Left colon (tissue), 2 donors: Measurements from ENCODE around the gene DNAJC16. TPM values are rescaled to one million over a fixed set of nuclear protein-coding genes. Genes with fewer than 3 reads are reported as not detected.

ENCODE experiments used
- ATAC-seq: fragments of 200-7000 bp; cut with Tn5 transposase; one replicate; pipeline ENCODE4 v1.9.1; 2020; ENCODE audit warnings: mild to moderate bottlenecking, moderate library complexity
- DNase-seq, 2 donors: peaks; one replicate each; pipeline ENCODE4 v3.0.0-alpha.2; 2020
- intact Hi-C, 2 donors: fragments of 100-400 bp; cut with DNase I in 1 of 2; cut with micrococcal nuclease in 1 of 2; formaldehyde crosslinking; loops; one replicate each; pipeline versions ENCODE4 v1.11.2 to v1.14.0; 2022; cut with DNase I, micrococcal nuclease
- total RNA-seq, 2 donors: library from RNA; stranded (reverse); fragmentation: NEBNext Ultra II Directional; extraction: Animal tissue kit (Norgen Biotek cat#: 25700); gene quantifications; one replicate each; pipeline ENCODE4 v1.2.1, GENCODE V29; 2021
- donor health status: DM: no; HTN: no; CAD: no.
- donor health status: DM: yes; HTN: yes; CAD: no.

Gene DNAJC16
- total RNA-seq, 2 donors from 2014 or later, result 23.5 to 26.5 TPM

- DNase-seq (peak; percentile 100), ATAC-seq (no peak)
These were observed 1.3 kb upstream of the DNAJC16 start for GRCh38 chr1:15525050-15526020.

GRCh38 chr1:15526021-15526489, 593 bp upstream of the DNAJC16 start:
- ATAC-seq (no peak), DNase-seq (peak; percentile 56 to 63)
- intact Hi-C loops, result no loop called here

More at GRCh38 chr1:15525050-15526020, 1.3 kb upstream of the DNAJC16 start:
- intact Hi-C loops, result no loop called here

GRCh38 chr1:15531003-15531402, 4.4 kb downstream of the DNAJC16 start:
- intact Hi-C loops, result no loop called here
- no peak for DNase-seq
- no peak for ATAC-seq

- DNase-seq (no peak), ATAC-seq (no peak)
- intact Hi-C loops, result no loop called here
These were observed 5.0 kb downstream of the DNAJC16 start for GRCh38 chr1:15531682-15532081.

GRCh38 chr1:15538771-15539170, 12.1 kb downstream of the DNAJC16 start:
- DNase-seq (no peak), ATAC-seq (no peak)
- intact Hi-C loops, result no loop called here

- intact Hi-C loops, result no loop called here
- DNase-seq (no peak), ATAC-seq (no peak)
These were observed 13.5 kb downstream of the DNAJC16 start for GRCh38 chr1:15540186-15540585.

- DNase-seq (no peak), ATAC-seq (no peak)
- intact Hi-C loops, result no loop called here
These were observed 14.7 kb downstream of the DNAJC16 start for GRCh38 chr1:15541231-15541792.

- no peak for DNase-seq
- intact Hi-C loops, result no loop called here
- ATAC-seq, result no peak
These were observed 16.0 kb downstream of the DNAJC16 start for GRCh38 chr1:15542388-15543250.

GRCh38 chr1:15543251-15543588, 16.6 kb downstream of the DNAJC16 start:
- intact Hi-C loops, result no loop called here
- DNase-seq, result no peak
- ATAC-seq, result no peak

- no peak for ATAC-seq
These were observed 17.2 kb downstream of the DNAJC16 start for GRCh38 chr1:15543589-15544568.

GRCh38 chr1:15546641-15547040, 20.0 kb downstream of the DNAJC16 start:
- DNase-seq (no peak), ATAC-seq (no peak)
- intact Hi-C loops, result no loop called here

More at GRCh38 chr1:15543589-15544568, 17.2 kb downstream of the DNAJC16 start:
- DNase-seq, result no peak
- intact Hi-C loops, result no loop called here

- intact Hi-C loops, result no loop called here
- no peak for DNase-seq
- ATAC-seq, result no peak
These were observed 23.9 kb downstream of the DNAJC16 start for GRCh38 chr1:15550573-15550972.

- intact Hi-C loops, result no loop called here
- DNase-seq (no peak), ATAC-seq (no peak)
These were observed 30.4 kb downstream of the DNAJC16 start for GRCh38 chr1:15557008-15557407.

GRCh38 chr1:15557594-15557993, 30.9 kb downstream of the DNAJC16 start:
- ATAC-seq, result no peak
- intact Hi-C loops, result no loop called here
- no peak for DNase-seq

- ATAC-seq (no peak), DNase-seq (no peak)
- intact Hi-C loops, result no loop called here
These were observed 31.9 kb downstream of the DNAJC16 start for GRCh38 chr1:15558516-15558915.

- ATAC-seq (peak; percentile 92), DNase-seq (peak; percentile 38 to 62)
- intact Hi-C loops, result no loop called here
These were observed 32.7 kb downstream of the DNAJC16 start for GRCh38 chr1:15559189-15559810.

- DNase-seq (no peak), ATAC-seq (peak; percentile 58)
- intact Hi-C loops, result no loop called here
These were observed 41.9 kb downstream of the DNAJC16 start for GRCh38 chr1:15568387-15569073.
